Choroid plexus epithelial cell (primary cell): Measurements from ENCODE around the gene TBRG4.
A peak's percentile ranks its signal among the peaks of the same experiment; 100 is the strongest.
"Not testable (repeated sequence)": the region's sequence is repeated elsewhere in the genome, so short reads cannot be mapped to it uniquely, and the experiment has no call there.

Source experiments
- DNase-seq: peaks from one replicate; pipeline ENCODE4 v3.0.0-alpha.2; 2010; ENCODE audit warnings: low read depth
- H3K4me3 ChIP-seq: 2 replicates; pipeline ENCODE4 v1.5.1; 2011; ENCODE audit warnings: low read depth, mild to moderate bottlenecking, control low read depth, low read length, moderate library complexity
- CTCF ChIP-seq: conservative IDR thresholded peaks from 2 replicates; pipeline ENCODE4 v1.5.1; 2011; ENCODE audit warnings: low read depth, mild to moderate bottlenecking, control low read depth, inconsistent platforms, low read length, moderate library complexity

The TBRG4 gene

GRCh38 chr7:45118292-45118691 is 6.8 kb upstream of the TBRG4 start:
- no peak overlapping the region for H3K4me3 ChIP-seq
- no peak for TF ChIP-seq CTCF
- no peak for DNase-seq

GRCh38 chr7:45117582-45117981 is 6.1 kb upstream of the TBRG4 start:
- DNase-seq: no peak
- H3K4me3 ChIP-seq: no peak overlapping the region
- no peak for TF ChIP-seq CTCF

- TF ChIP-seq CTCF: no peak
- H3K4me3 ChIP-seq: no peak overlapping the region
- no peak for DNase-seq
Measured at GRCh38 chr7:45116048-45116447, 4.6 kb upstream of the TBRG4 start.

- H3K4me3 ChIP-seq: no peak overlapping the region
- TF ChIP-seq CTCF: no peak
- DNase-seq: no peak
Measured at GRCh38 chr7:45114926-45115325, 3.4 kb upstream of the TBRG4 start.

GRCh38 chr7:45114257-45114656 is 2.8 kb upstream of the TBRG4 start:
- H3K4me3 ChIP-seq, DNase-seq: not testable (repeated sequence)

- no peak for TF ChIP-seq CTCF
- DNase-seq: peak; percentile 9
- H3K4me3 ChIP-seq: no peak overlapping the region
Measured at GRCh38 chr7:45112648-45113047, 1.2 kb upstream of the TBRG4 start.

GRCh38 chr7:45108863-45109262 is 2.6 kb downstream of the TBRG4 start:
- no peak for TF ChIP-seq CTCF
- no peak for DNase-seq
- H3K4me3 ChIP-seq: no peak overlapping the region

GRCh38 chr7:45107356-45107755 is 4.1 kb downstream of the TBRG4 start:
- no peak for DNase-seq
- no peak for TF ChIP-seq CTCF
- H3K4me3 ChIP-seq: no peak overlapping the region
